ENCODE results near the gene DENND11.

Gene DENND11

GRCh38 chr7:141676618-141677017, 25.3 kb downstream of the DENND11 start:
- DNase-seq, result no peak

- DNase-seq, result no peak
These were observed 26.3 kb downstream of the DENND11 start for GRCh38 chr7:141675436-141676215.

- DNase-seq, result peak; percentile 74
These were observed 27.3 kb downstream of the DENND11 start for GRCh38 chr7:141674702-141675101.

- DNase-seq, result peak; percentile 89
These were observed 27.7 kb downstream of the DENND11 start for GRCh38 chr7:141674171-141674671.

GRCh38 chr7:141673346-141673745, 28.6 kb downstream of the DENND11 start:
- DNase-seq, result no peak

DNA sequence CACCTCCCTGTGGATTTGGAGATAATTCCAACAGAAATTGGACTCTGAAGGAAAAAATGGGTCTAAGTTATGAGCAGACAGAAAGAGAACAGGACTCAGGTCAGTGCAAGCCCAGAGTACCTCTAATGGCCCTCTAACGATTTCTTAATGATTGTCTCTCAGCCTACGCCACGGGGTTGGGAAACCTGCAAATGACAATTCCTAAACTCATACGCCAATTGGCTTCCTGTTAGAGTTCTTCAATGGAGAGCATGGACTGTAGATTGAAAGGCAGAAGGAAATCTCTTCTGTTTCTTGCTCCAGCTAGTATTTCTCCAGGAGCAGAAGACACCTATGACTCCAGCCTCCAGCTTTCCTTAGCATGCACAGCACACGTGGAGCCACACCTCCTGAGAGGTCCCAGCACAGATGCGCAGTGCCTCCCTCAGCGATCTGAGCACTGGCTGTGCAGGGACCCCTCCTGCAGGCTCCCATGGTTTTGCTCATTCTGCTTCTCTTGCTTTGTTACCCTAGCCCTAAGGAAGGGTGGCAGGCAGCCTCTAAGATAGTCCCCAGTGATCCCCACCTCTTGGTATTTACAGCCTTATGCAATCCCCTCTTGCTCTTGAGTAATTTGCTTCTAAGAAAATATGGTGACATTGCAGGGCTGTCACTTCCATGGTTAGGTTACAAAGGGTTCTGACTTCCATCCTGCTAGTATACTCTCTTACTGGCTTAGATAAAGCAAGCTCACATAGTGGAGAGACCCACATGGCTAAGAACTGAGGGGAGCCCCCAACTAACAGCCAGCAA, 30.1 kb downstream of the DENND11 start:
- no peak for DNase-seq

GRCh38 chr7:141668853-141669252, 33.1 kb downstream of the DENND11 start:
- DNase-seq, result no peak

DNA sequence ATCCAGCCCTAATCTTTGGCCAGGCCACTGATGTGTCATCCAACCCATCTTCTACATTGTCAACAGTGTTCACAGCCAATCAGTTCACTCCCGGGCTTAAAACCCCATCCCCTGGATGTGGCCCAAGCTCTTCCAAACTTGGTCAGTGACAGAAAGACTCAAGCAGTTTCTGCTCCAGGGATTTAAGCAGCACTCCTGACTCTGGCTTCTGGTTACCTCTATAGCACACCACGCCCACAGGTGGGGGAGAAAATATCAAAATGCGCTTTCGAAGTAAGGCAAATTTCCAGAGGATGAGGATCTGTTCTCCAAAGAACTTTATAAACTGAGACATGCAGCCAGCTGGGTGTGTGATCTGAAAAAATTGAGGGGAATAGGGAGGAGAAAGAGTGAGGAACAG, 35.9 kb downstream of the DENND11 start:
- DNase-seq, result no peak

DNA sequence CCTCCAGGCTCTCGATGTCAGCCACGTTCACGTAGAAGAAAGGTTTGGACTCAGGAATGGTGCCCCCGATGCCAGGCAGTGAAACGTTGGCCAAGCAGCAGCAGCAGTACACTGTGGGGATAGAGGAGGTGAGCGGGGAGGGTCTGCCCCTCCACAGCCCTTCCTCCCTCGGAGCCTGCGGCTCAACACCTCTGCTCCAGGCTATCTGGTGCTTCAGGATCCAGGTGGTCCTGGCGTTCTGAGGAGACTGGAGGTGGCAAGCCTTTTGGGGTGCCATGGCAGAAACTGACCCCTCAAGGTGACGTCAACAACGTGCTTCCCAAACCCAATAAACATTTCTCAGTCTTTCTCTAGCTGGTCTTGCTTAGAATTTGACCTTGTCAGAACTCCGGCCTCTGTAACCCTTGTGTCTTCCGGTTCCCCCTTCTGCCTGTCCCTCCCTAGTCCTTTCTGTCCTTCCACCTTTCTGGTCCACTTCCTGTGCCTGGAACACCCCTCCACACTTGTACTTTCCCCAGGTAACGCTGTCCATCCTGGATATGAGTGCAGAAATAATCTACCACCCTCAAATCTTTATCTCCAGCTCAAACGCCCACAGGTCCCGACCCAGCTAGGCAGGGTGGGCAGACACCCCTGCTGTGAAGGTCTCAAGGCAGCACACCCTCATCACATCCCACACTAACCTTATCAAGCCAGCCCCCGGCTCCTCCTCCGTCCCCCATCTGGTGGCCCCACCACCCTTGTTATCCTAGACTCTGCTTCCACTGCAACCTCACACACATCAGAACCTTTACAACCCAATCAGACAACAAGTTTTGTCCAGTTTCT, 36.5 kb downstream of the DENND11 start:
- DNase-seq, result no peak

DNA sequence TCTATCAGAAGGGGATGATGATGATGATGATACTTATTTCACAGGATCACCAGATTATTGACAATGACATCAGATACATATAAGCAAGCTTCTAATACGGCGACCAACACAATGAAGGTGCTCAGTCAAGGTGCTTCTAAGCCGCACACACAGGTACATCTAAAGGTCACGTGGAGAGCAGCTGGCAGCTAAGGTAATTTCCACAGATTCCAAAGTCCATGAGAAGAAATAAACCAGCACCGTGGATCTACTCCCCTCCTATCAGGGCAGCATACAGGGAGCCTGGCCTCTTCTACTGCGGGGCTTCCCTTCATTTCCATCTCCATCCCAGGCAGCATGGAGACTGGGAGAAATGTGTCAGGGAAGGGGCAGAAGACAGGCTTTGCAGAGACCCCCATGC, 37.5 kb downstream of the DENND11 start:
- DNase-seq, result no peak

- no peak for DNase-seq
These were observed 38.7 kb downstream of the DENND11 start for GRCh38 chr7:141663081-141663849.

DNA sequence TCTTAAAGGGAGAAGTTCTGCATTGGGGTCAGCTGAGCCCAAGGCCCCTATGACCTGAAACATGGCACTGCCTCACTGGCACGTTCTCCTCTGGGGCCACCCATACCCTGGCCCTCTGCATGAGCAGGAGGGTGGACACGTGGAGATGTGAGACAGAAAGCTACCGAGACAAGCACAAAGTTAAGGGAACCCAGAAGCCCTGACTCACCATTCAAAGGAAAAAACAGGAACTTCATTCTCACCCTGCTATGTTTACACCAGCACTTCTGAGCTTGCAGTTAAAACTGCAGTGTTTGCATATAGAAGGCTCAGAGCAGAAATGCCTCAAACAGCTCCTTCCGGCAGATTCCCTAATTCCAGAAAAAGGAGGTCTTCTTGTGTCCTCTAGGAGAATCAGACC, 41.7 kb downstream of the DENND11 start:
- DNase-seq, result no peak

- DNase-seq, result no peak
These were observed 42.5 kb downstream of the DENND11 start for GRCh38 chr7:141659501-141659900.

DNA sequence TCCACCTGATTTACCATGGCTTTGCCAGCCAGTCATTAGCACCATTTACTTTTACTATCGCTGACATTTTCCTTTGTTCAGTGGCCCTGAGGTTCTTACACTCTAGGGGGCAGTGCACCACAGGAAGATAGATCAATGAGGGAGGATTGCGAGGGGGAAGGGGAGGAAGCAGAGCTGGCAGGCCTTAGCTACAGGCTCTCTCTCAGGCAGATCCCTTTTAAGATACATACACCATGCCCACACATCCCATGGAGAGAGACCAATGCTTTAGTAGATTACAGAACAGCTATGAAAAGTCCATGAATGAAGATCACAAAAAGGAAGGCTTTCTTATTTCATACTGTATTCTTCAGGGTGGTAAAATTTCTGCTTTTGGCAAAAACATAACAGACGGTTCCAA, 47.4 kb downstream of the DENND11 start:
- peak; percentile 87 for DNase-seq

- DNase-seq, result no peak
These were observed 49.3 kb downstream of the DENND11 start for GRCh38 chr7:141652691-141653090.

Data from islet precursor cell (in vitro differentiated cells).